Body of pancreas (tissue), 4 donors: Measurements from ENCODE around the gene ANGPTL8.

Experiments used
- CTCF ChIP-seq, 7 experiments: fragments of 450-650 bp in 4 of 7; fragments of 200-600 bp in 3 of 7; sonication (generic) in 3 of 7; IDR thresholded peaks; one replicate each; pipeline ENCODE4 v1.5.1; 2016 to 2019; ENCODE audit warnings: antibody characterized with exemption in 7 of 7
- POLR2A ChIP-seq, 3 donors: fragments of 450-650 bp; IDR thresholded peaks; one replicate each; pipeline ENCODE4 v1.6.1; 2016; ENCODE audit warnings: antibody characterized with exemption in 3 of 3, mild to moderate bottlenecking in 2 of 3

- TF ChIP-seq POLR2A (IDR thresholded peaks at IDR 0.05): no peak
- no peak for TF ChIP-seq CTCF (IDR thresholded peaks at IDR 0.05)
Measured at GRCh38 chr19:11257846-11258380, 18.5 kb downstream of the ANGPTL8 start.
